PC-3 (cell line): ENCODE measurements around the gene RACK1. TPM values are rescaled to one million over a fixed set of nuclear protein-coding genes. Genes with fewer than 3 reads are reported as not detected.
"Not testable (repeated sequence)": the region's sequence is repeated elsewhere in the genome, so short reads cannot be mapped to it uniquely, and the experiment has no call there.

Source experiments
- ATAC-seq: fragments of 200-7000 bp; cut with Tn5 transposase; 2 replicates; pipeline ENCODE4 v1.9.1; 2020; ENCODE audit warnings: mild to moderate bottlenecking, moderate library complexity
- BruUV-seq: library from RNA; stranded (reverse); fragments of 400-500 nt; replicated peaks from 2 replicates; lab custom pipeline; 2021; lab: Mats Ljungman, UMichigan
- CTCF ChIA-PET: fragments of 300-600 bp; sonication (Branson Sonifier 250); formaldehyde crosslinking; loops from one replicate; lab custom pipeline; 2022; ENCODE audit warnings: antibody characterized with exemption; lab: Charles Lee
- POLR2A ChIA-PET: fragments of 300-600 bp; sonication (Branson Sonifier 250); formaldehyde crosslinking; loops from one replicate; lab custom pipeline; 2022; ENCODE audit warnings: antibody characterized with exemption; ENCODE audit not compliant: unreplicated experiment; lab: Charles Lee
- DNase-seq: peaks from one replicate; pipeline ENCODE4 v3.0.0-alpha.2; 2015
- H2AFZ ChIP-seq: fragments of 300-600 bp; sonication (generic); 2 replicates; pipeline ENCODE4 v1.6.0; 2016; ENCODE audit warnings: antibody characterized with exemption, low read length
- H3F3A ChIP-seq: fragments of 300-600 bp; sonication (generic); one replicate; pipeline ENCODE4 v1.6.0; 2017; ENCODE audit warnings: antibody characterized with exemption, low read length, control low read depth, mild to moderate bottlenecking; ENCODE audit not compliant: unreplicated experiment
- H3K27ac ChIP-seq: fragments of 300-600 bp; sonication (generic); 2 replicates; pipeline ENCODE4 v1.5.1; 2016; ENCODE audit warnings: mild to moderate bottlenecking, low read length
- H3K27me3 ChIP-seq: fragments of 300-600 bp; sonication (generic); 2 replicates; pipeline ENCODE4 v1.6.1; 2016; ENCODE audit warnings: low read length, mixed read lengths
- H3K36me3 ChIP-seq: fragments of 300-600 bp; sonication (generic); 2 replicates; pipeline ENCODE4 v1.6.1; 2016; ENCODE audit warnings: low read depth, mixed run types, low read length, mixed read lengths
- H3K4me1 ChIP-seq: fragments of 300-600 bp; sonication (generic); 2 replicates; pipeline ENCODE4 v1.5.1; 2016; ENCODE audit warnings: low read length; ENCODE audit not compliant: insufficient read depth
- H3K4me2 ChIP-seq: fragments of 300-600 bp; sonication (generic); 2 replicates; pipeline ENCODE4 v1.6.0; 2016; ENCODE audit warnings: low read length
- H3K4me3 ChIP-seq: fragments of 300-600 bp; sonication (generic); 2 replicates; pipeline ENCODE4 v1.5.1; 2016; ENCODE audit warnings: mild to moderate bottlenecking, low read length, mixed read lengths
- H3K79me2 ChIP-seq: fragments of 300-600 bp; sonication (generic); 2 replicates; pipeline ENCODE4 v1.6.1; 2017; ENCODE audit warnings: low read length, mixed read lengths
- H3K9ac ChIP-seq: fragments of 300-600 bp; sonication (generic); 2 replicates; pipeline ENCODE4 v1.6.0; 2016; ENCODE audit warnings: mild to moderate bottlenecking, low read length
- H3K9me2 ChIP-seq: fragments of 300-600 bp; sonication (generic); replicated peaks from 2 replicates; pipeline ENCODE4 v1.6.1; 2016; ENCODE audit warnings: mixed run types, low read length, mixed read lengths
- H3K9me3 ChIP-seq: fragments of 300-600 bp; sonication (generic); 2 replicates; pipeline ENCODE4 v1.6.1; 2016; ENCODE audit warnings: low read length, mixed read lengths
- H4K20me1 ChIP-seq: fragments of 300-600 bp; sonication (generic); 2 replicates; pipeline ENCODE4 v1.6.1; 2016; ENCODE audit warnings: low read length, mixed read lengths
- EZH2 ChIP-seq: fragments of 300-600 bp; sonication (generic); IDR thresholded peaks from one replicate; pipeline ENCODE4 v1.6.1; 2017; ENCODE audit warnings: antibody characterized with exemption, mild to moderate bottlenecking, low read length; ENCODE audit not compliant: unreplicated experiment
- EZH2phosphoT487 ChIP-seq: fragments of 300-600 bp; sonication (generic); IDR thresholded peaks from 2 replicates; pipeline ENCODE4 v1.6.1; 2018; ENCODE audit warnings: mild to moderate bottlenecking, antibody characterized with exemption, low read length, borderline replicate concordance
- intact Hi-C: fragments of 100-400 bp; cut with micrococcal nuclease; formaldehyde crosslinking; loops from 2 replicates; pipeline ENCODE4 v1.9.0; 2023
- total RNA-seq: library from RNA; depleted of rRNA; stranded (reverse); fragments of >200 nt; gene quantifications from 2 replicates; pipeline ENCODE4 v1.2.3, GENCODE V29; 2014
- TF ChIP-seq, protein P1 (sequence below): fragments of 300-600 bp; sonication (generic); conservative IDR thresholded peaks from 2 replicates; pipeline ENCODE4 v1.5.1; 2017; ENCODE audit warnings: antibody characterized with exemption, low read depth, mild to moderate bottlenecking, low read length

RACK1 gene
- total RNA-seq, 1 experiment from 2014 or later: 3,047 TPM

GRCh38 chr5:181212934-181213333 lies 30.8 kb downstream of the RACK1 start:
- DNase-seq: no peak

DNA sequence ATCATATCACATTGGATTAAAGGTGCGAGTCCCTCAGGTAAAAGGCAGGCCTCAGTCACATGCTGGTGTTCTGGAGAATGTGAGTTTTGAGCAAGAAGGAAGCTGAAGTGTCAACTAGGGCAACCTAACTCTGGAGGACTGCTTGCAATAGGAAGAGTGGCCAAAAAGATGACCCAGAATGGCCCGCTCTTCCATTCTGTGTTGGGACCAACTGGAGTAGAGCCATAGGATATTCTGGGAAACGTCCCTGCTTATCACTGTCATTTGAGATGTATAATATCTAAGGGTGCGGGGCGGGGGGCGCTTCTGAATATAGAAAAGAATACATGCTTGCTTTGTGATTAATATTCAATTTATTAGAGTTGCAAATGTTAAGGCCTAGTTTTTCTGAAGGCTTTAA lies 31.6 kb downstream of the RACK1 start:
- CTCF ChIA-PET: no interaction called here
- no peaks in the 10 kb centered on the region for H3K9me3 ChIP-seq
- H3K4me3 ChIP-seq: no peak overlapping the region
- DNase-seq: no peak
- no TSS peak for BruUV-seq
- intact Hi-C loops: no loop called here
- no peak overlapping the region for H2AFZ ChIP-seq
- no peaks in the 10 kb centered on the region for H3K27me3 ChIP-seq
- H3F3A ChIP-seq: no peaks in the 10 kb centered on the region
- H3K4me1 ChIP-seq: no peaks in the 10 kb centered on the region
- no peak overlapping the region for H3K27ac ChIP-seq
- H3K4me2 ChIP-seq: no peak overlapping the region
- POLR2A ChIA-PET: no interaction called here
- no peaks in the 10 kb centered on the region for H3K79me2 ChIP-seq
- ATAC-seq: no peak
- no peaks in the 10 kb centered on the region for H3K36me3 ChIP-seq
- no peaks in the 10 kb centered on the region for H4K20me1 ChIP-seq
- H3K9me2 ChIP-seq: no peaks in the 10 kb centered on the region
- H3K9ac ChIP-seq: no peak overlapping the region
- TF ChIP-seq EZH2phosphoT487 (no peak), EZH2 (no peak)
- TF ChIP-seq, protein P1, sequence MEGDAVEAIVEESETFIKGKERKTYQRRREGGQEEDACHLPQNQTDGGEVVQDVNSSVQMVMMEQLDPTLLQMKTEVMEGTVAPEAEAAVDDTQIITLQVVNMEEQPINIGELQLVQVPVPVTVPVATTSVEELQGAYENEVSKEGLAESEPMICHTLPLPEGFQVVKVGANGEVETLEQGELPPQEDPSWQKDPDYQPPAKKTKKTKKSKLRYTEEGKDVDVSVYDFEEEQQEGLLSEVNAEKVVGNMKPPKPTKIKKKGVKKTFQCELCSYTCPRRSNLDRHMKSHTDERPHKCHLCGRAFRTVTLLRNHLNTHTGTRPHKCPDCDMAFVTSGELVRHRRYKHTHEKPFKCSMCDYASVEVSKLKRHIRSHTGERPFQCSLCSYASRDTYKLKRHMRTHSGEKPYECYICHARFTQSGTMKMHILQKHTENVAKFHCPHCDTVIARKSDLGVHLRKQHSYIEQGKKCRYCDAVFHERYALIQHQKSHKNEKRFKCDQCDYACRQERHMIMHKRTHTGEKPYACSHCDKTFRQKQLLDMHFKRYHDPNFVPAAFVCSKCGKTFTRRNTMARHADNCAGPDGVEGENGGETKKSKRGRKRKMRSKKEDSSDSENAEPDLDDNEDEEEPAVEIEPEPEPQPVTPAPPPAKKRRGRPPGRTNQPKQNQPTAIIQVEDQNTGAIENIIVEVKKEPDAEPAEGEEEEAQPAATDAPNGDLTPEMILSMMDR: no peak

More at GRCh38 chr5:181212934-181213333, 30.8 kb downstream of the RACK1 start:
- Histone ChIP-seq H3K9me2 (no peaks in the 10 kb centered on the region), H3K4me1 (no peaks in the 10 kb centered on the region), H3K27me3 (no peaks in the 10 kb centered on the region), H3F3A (peaks cover 4% of the 10 kb centered on the region), H2AFZ (no peak overlapping the region), H3K4me3 (no peak overlapping the region), H3K9me3 (no peaks in the 10 kb centered on the region), H4K20me1 (no peaks in the 10 kb centered on the region), H3K9ac (no peak overlapping the region), H3K4me2 (no peak overlapping the region), H3K36me3 (no peaks in the 10 kb centered on the region), H3K79me2 (no peaks in the 10 kb centered on the region), H3K27ac (no peak overlapping the region)
- no TSS peak for BruUV-seq
- intact Hi-C loops: no loop called here
- no peak for ATAC-seq
- TF ChIP-seq EZH2phosphoT487: no peak
- TF ChIP-seq, protein P1: no peak
- TF ChIP-seq EZH2: no peak
- CTCF ChIA-PET: no interaction called here
- POLR2A ChIA-PET: no interaction called here

GRCh38 chr5:181211208-181211607 lies 32.5 kb downstream of the RACK1 start:
- ATAC-seq: no peak
- no peak overlapping the region for H2AFZ ChIP-seq

DNA sequence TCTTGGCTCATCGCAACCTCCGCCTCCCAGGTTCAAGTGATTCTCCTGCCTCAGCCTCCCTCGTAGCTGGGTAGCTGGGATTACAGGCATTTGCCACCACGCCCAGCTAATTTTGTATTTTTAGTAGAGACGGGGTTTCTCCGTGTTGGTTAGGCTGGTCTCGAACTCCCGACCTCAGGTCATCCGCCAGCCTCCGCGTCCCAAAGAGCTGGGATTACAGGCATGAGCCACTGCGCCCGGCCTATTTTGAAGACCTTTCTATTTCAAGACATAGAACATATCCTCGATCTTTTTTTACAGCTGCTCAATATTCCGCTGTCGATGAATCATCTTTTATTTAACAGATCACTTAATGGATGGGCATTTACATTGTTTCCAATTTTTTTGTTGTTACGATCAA lies 33.0 kb downstream of the RACK1 start:
- H3K27ac ChIP-seq, H3K9me2 ChIP-seq, H3K27me3 ChIP-seq, CTCF ChIA-PET, H2AFZ ChIP-seq, H4K20me1 ChIP-seq, H3K79me2 ChIP-seq, H3K4me1 ChIP-seq, DNase-seq, H3K4me3 ChIP-seq, H3K36me3 ChIP-seq, ATAC-seq, H3K9me3 ChIP-seq, H3F3A ChIP-seq, intact Hi-C loops, H3K9ac ChIP-seq, POLR2A ChIA-PET, H3K4me2 ChIP-seq, BruUV-seq: not testable (repeated sequence)

More at GRCh38 chr5:181211208-181211607, 32.5 kb downstream of the RACK1 start:
- CTCF ChIA-PET: no interaction called here
- H3K36me3 ChIP-seq: no peaks in the 10 kb centered on the region
- TF ChIP-seq EZH2 (no peak), EZH2phosphoT487 (no peak)
- TF ChIP-seq, protein P1: peak; percentile 21; the same call in 1 of the 2 replicates
- no peaks in the 10 kb centered on the region for H3F3A ChIP-seq
- H3K27ac ChIP-seq: no peak overlapping the region
- H3K27me3 ChIP-seq: no peaks in the 10 kb centered on the region
- DNase-seq: no peak
- POLR2A ChIA-PET: no interaction called here
- H3K9ac ChIP-seq: no peak overlapping the region
- no TSS peak for BruUV-seq
- no peaks in the 10 kb centered on the region for H3K79me2 ChIP-seq
- no peaks in the 10 kb centered on the region for H3K9me2 ChIP-seq
- H3K4me1 ChIP-seq: peaks cover 3% of the 10 kb centered on the region
- H4K20me1 ChIP-seq: no peaks in the 10 kb centered on the region
- H3K4me2 ChIP-seq: no peak overlapping the region
- H3K9me3 ChIP-seq: no peaks in the 10 kb centered on the region
- intact Hi-C loops: no loop called here
- no peak overlapping the region for H3K4me3 ChIP-seq
